MM.1S (cell line): Measurements from ENCODE around the gene FAM118B.

Experiments used
- CTCF ChIP-seq: fragments of 300-600 bp; sonication (generic); IDR thresholded peaks from 2 replicates; pipeline ENCODE4 v1.5.1; 2016; ENCODE audit warnings: antibody characterized with exemption, low read length, mixed read lengths
- EZH2 ChIP-seq: fragments of 300-600 bp; sonication (generic); optimal IDR thresholded peaks from 2 replicates; pipeline ENCODE3; 2017; ENCODE audit warnings: low read depth, mild to moderate bottlenecking, antibody characterized with exemption, low read length, mixed read lengths
- EZH2phosphoT487 ChIP-seq: fragments of 300-600 bp; sonication (generic); IDR thresholded peaks from 2 replicates; pipeline ENCODE4 v1.6.1; 2018; ENCODE audit warnings: antibody characterized with exemption, low read length

- TF ChIP-seq CTCF (no peak), EZH2 (no peak), EZH2phosphoT487 (no peak)
Measured at GRCh38 chr11:126282736-126283591, 71.4 kb downstream of the FAM118B start, which contains the start of gene TIRAP.
